ENCODE data around the gene GDF10. TPM values are rescaled to one million over a fixed set of nuclear protein-coding genes. Genes with fewer than 3 reads are reported as not detected.

The GDF10 gene
- total and polyA plus RNA-seq, 10 donors = 0.02 to 0.35 (median 0.20) TPM; not detected in 3

- TF ChIP-seq POLR2AphosphoS5 (IDR thresholded peaks at IDR 0.05) (no peak), CTCF (IDR thresholded peaks at IDR 0.05 in 8 of 11, conservative IDR thresholded peaks at IDR 0.05 in 3 of 11) (no peak), POLR2A (IDR thresholded peaks at IDR 0.05) (no peak)
- no peak for DNase-seq
- H3K36me3 ChIP-seq = no peaks in the 10 kb centered on the region
- 81 to 95% (median 83%) methylated on average over 2 of the region's 2 CpGs for WGBS, 5 donors
- intact Hi-C loops (cut with DNase I; ENCODE audit: low total_unique reads) = no loop called here
- H3K4me3 ChIP-seq = no peak overlapping the region
- no peaks in the 10 kb centered on the region for H3K9me3 ChIP-seq
- peaks cover 9 to 49% (median 27%) of the 10 kb centered on the region in 6 donors for H3K4me1 ChIP-seq
- H3K27me3 ChIP-seq (replicated peaks in 1 of 7) = peaks cover 0 to 7% (median 0%) of the 10 kb centered on the region in 7 donors
- H3K27ac ChIP-seq = no peak overlapping the region
These were observed 45.4 kb upstream of the GDF10 start for GRCh38 chr10:47254611-47255010.

- intact Hi-C loops (cut with DNase I; ENCODE audit: low total_unique reads) = no loop called here
- H3K27ac ChIP-seq = no peak overlapping the region
- peaks cover 0 to 7% (median 0%) of the 10 kb centered on the region in 7 donors for H3K27me3 ChIP-seq (replicated peaks in 1 of 7)
- H3K9me3 ChIP-seq = no peaks in the 10 kb centered on the region
- peaks cover 9 to 55% (median 30%) of the 10 kb centered on the region in 6 donors for H3K4me1 ChIP-seq
- H3K4me3 ChIP-seq = no peak overlapping the region
- no peaks in the 10 kb centered on the region for H3K36me3 ChIP-seq
- TF ChIP-seq POLR2A (IDR thresholded peaks at IDR 0.05) (no peak), POLR2AphosphoS5 (IDR thresholded peaks at IDR 0.05) (no peak), CTCF (IDR thresholded peaks at IDR 0.05 in 8 of 11, conservative IDR thresholded peaks at IDR 0.05 in 3 of 11) (no peak)
- 55 to 69% (median 66%) methylated on average over 9 to 10 of the region's 10 CpGs for WGBS, 5 donors
- DNase-seq = no peak
These were observed 44.8 kb upstream of the GDF10 start for GRCh38 chr10:47255033-47255813.

GRCh38 chr10:47255866-47256265 lies 44.1 kb upstream of the GDF10 start:
- 100% methylated on average over 1 of the region's 1 CpG for WGBS, 5 donors
- Histone ChIP-seq H3K27me3 (replicated peaks in 1 of 7) (peaks cover 0 to 7% (median 0%) of the 10 kb centered on the region in 7 donors), H3K4me1 (peaks cover 11 to 62% (median 37%) of the 10 kb centered on the region in 6 donors), H3K27ac (no peak overlapping the region), H3K36me3 (no peaks in the 10 kb centered on the region), H3K4me3 (no peak overlapping the region), H3K9me3 (no peaks in the 10 kb centered on the region)
- TF ChIP-seq POLR2A (IDR thresholded peaks at IDR 0.05) (no peak), CTCF (IDR thresholded peaks at IDR 0.05 in 8 of 11, conservative IDR thresholded peaks at IDR 0.05 in 3 of 11) (no peak), POLR2AphosphoS5 (IDR thresholded peaks at IDR 0.05) (no peak)
- intact Hi-C loops (cut with DNase I; ENCODE audit: low total_unique reads) = no loop called here
- DNase-seq = no peak

GRCh38 chr10:47256751-47257336 lies 43.2 kb upstream of the GDF10 start:
- intact Hi-C loops (cut with DNase I; ENCODE audit: low total_unique reads) = no loop called here
- Histone ChIP-seq H3K9me3 (no peaks in the 10 kb centered on the region), H3K27ac (peak overlapping the region in 5 of 8 donors; percentile 72 to 86 (median 77)), H3K4me3 (peak overlapping the region in 1 of 8 donors; percentile 16), H3K27me3 (replicated peaks in 1 of 7) (peaks cover 0 to 7% (median 0%) of the 10 kb centered on the region in 7 donors), H3K36me3 (no peaks in the 10 kb centered on the region), H3K4me1 (peaks cover 11 to 71% (median 43%) of the 10 kb centered on the region in 6 donors)
- TF ChIP-seq POLR2AphosphoS5 (IDR thresholded peaks at IDR 0.05) (no peak), CTCF (IDR thresholded peaks at IDR 0.05 in 8 of 11, conservative IDR thresholded peaks at IDR 0.05 in 3 of 11) (no peak), POLR2A (IDR thresholded peaks at IDR 0.05) (no peak)
- WGBS, 5 donors = 59 to 76% (median 63%) methylated on average over 4 of the region's 4 CpGs
- DNase-seq = no peak
